Ovary (tissue), 3 donors: ENCODE results near the gene CR1L.
"Not testable (repeated sequence)": the region's sequence is repeated elsewhere in the genome, so short reads cannot be mapped to it uniquely, and the experiment has no call there.

Source experiments
- EP300 ChIP-seq: sonication (generic); formaldehyde crosslinking; IDR thresholded peaks from one replicate; pipeline ENCODE4 v1.6.1; 2017; ENCODE audit warnings: antibody characterized with exemption
- POLR2A ChIP-seq: fragments of 450-650 bp; IDR thresholded peaks from one replicate; pipeline ENCODE4 v1.6.1; 2017; ENCODE audit warnings: antibody characterized with exemption, mild to moderate bottlenecking, moderate library complexity
- TF ChIP-seq, protein P1 (sequence below), 3 donors: fragments of 450-650 bp in 2 of 3; fragments of 200-600 bp in 1 of 3; IDR thresholded peaks; one replicate each; pipeline versions ENCODE4 v1.5.1 to v1.8.0; 2016 to 2022; ENCODE audit warnings: antibody characterized with exemption in 3 of 3, mild to moderate bottlenecking in 1 of 3
- donor health status: DM: no; HTN: no; CAD: no.

GRCh38 chr1:207770514-207770913, 125.6 kb downstream of the CR1L start:
- TF ChIP-seq, protein P1, sequence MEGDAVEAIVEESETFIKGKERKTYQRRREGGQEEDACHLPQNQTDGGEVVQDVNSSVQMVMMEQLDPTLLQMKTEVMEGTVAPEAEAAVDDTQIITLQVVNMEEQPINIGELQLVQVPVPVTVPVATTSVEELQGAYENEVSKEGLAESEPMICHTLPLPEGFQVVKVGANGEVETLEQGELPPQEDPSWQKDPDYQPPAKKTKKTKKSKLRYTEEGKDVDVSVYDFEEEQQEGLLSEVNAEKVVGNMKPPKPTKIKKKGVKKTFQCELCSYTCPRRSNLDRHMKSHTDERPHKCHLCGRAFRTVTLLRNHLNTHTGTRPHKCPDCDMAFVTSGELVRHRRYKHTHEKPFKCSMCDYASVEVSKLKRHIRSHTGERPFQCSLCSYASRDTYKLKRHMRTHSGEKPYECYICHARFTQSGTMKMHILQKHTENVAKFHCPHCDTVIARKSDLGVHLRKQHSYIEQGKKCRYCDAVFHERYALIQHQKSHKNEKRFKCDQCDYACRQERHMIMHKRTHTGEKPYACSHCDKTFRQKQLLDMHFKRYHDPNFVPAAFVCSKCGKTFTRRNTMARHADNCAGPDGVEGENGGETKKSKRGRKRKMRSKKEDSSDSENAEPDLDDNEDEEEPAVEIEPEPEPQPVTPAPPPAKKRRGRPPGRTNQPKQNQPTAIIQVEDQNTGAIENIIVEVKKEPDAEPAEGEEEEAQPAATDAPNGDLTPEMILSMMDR (IDR thresholded peaks at IDR 0.05), result not testable (repeated sequence)
- not testable (repeated sequence) for TF ChIP-seq POLR2A, EP300
